OCI-LY1 (cell line): ENCODE results near the gene KLRC1.

Experiments
- H2AFZ ChIP-seq: fragments of 200-600 bp; sonication (generic), shearing (Covaris generic); 2 replicates; pipeline ENCODE4 v1.6.0; 2014; ENCODE audit warnings: antibody characterized with exemption, mild to moderate bottlenecking, low read length
- H3F3A ChIP-seq: fragments of 200-600 bp; sonication (generic), shearing (Covaris generic); 2 replicates; pipeline ENCODE4 v1.6.0; 2014; ENCODE audit warnings: mild to moderate bottlenecking, antibody characterized with exemption, low read length, moderate library complexity; ENCODE audit not compliant: insufficient read depth
- H3K27ac ChIP-seq: fragments of 200-600 bp; sonication (generic); 2 replicates; pipeline ENCODE4 v1.5.1; 2014; ENCODE audit warnings: low read length, mixed run types, mild to moderate bottlenecking, low read depth; ENCODE audit not compliant: poor library complexity, severe bottlenecking
- H3K27me3 ChIP-seq: fragments of 200-600 bp; sonication (generic); 2 replicates; pipeline ENCODE4 v1.6.0; 2014; ENCODE audit warnings: antibody characterized with exemption, mild to moderate bottlenecking, low read length, moderate library complexity; ENCODE audit not compliant: insufficient read depth
- H3K36me3 ChIP-seq: fragments of 200-600 bp; sonication (generic); 2 replicates; pipeline ENCODE4 v1.6.1; 2014; ENCODE audit warnings: mild to moderate bottlenecking, antibody characterized with exemption, low read length, moderate library complexity, mixed read lengths; ENCODE audit not compliant: insufficient read depth
- H3K4me1 ChIP-seq: fragments of 200-600 bp; sonication (generic); 2 replicates; pipeline ENCODE4 v1.5.1; 2014; ENCODE audit warnings: mild to moderate bottlenecking, low read length, moderate library complexity; ENCODE audit not compliant: insufficient read depth, severe bottlenecking
- H3K4me2 ChIP-seq: fragments of 200-600 bp; sonication (generic), shearing (Covaris generic); 2 replicates; pipeline ENCODE4 v1.6.1; 2014; ENCODE audit warnings: low read length
- H3K4me3 ChIP-seq: fragments of 200-600 bp; sonication (generic); 2 replicates; pipeline ENCODE4 v1.5.1; 2014; ENCODE audit warnings: low read length, low read depth, mild to moderate bottlenecking, mixed read lengths; ENCODE audit not compliant: poor library complexity, severe bottlenecking
- H3K79me2 ChIP-seq: fragments of 200-600 bp; shearing (Covaris generic); 2 replicates; pipeline ENCODE4 v1.6.1; 2016; ENCODE audit warnings: mixed run types, low read length, mixed read lengths; ENCODE audit not compliant: insufficient read depth
- H3K9ac ChIP-seq: fragments of 200-600 bp; sonication (generic), shearing (Covaris generic); 2 replicates; pipeline ENCODE4 v1.6.1; 2014; ENCODE audit warnings: mild to moderate bottlenecking, low read length, mixed read lengths
- H3K9me2 ChIP-seq: fragments of 200-600 bp; sonication (generic), shearing (Covaris generic); 2 replicates; pipeline ENCODE4 v1.6.1; 2014; ENCODE audit warnings: low read depth, mild to moderate bottlenecking, low read length, mixed read lengths
- H3K9me3 ChIP-seq: fragments of 200-600 bp; shearing (Covaris generic); 2 replicates; pipeline ENCODE4 v1.6.1; 2014; ENCODE audit warnings: low read length, mixed read lengths
- H4K20me1 ChIP-seq: fragments of 200-600 bp; sonication (generic), shearing (Covaris generic); 2 replicates; pipeline ENCODE4 v1.6.0; 2016; ENCODE audit warnings: mild to moderate bottlenecking, low read length; ENCODE audit not compliant: insufficient read depth
- CTCF ChIP-seq: fragments of 200-600 bp; sonication (generic), shearing (Covaris generic); IDR thresholded peaks from 2 replicates; pipeline ENCODE4 v1.5.1; 2017; ENCODE audit warnings: mild to moderate bottlenecking, antibody characterized with exemption, low read length, moderate library complexity, mixed read lengths
- EZH2 ChIP-seq: fragments of 200-600 bp; sonication (generic), shearing (Covaris generic); IDR thresholded peaks from 2 replicates; pipeline ENCODE4 v1.8.0; 2017; ENCODE audit warnings: borderline replicate concordance, mixed run types, mild to moderate bottlenecking, antibody characterized with exemption, low read length, moderate library complexity, mixed read lengths

Gene KLRC1

DNA sequence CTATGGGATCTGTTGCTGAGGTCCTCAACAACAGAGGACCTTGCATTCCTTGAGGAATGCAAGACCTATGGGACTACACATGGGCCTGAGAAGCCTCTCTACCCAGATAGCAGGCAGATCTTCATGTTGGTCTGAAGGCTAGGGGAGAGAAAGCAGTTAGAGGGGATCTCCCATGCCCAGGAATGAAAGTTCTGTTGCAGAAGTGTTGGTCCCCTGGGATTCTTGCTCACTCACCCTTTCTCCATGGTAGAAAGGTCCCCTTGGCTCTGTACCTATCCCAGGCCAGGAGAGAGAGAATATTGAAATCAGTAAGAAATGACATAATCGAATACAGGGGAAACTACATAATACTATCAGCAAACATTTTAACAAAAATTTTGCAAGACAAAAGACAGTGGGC lies 16.5 kb upstream of the KLRC1 start:
- H3K9me2 ChIP-seq, result no peaks in the 10 kb centered on the region
- H3K4me2 ChIP-seq, result no peak overlapping the region
- H3K4me1 ChIP-seq, result no peaks in the 10 kb centered on the region
- no peak overlapping the region for H3K4me3 ChIP-seq
- no peaks in the 10 kb centered on the region for H3K79me2 ChIP-seq
- H3K9ac ChIP-seq, result no peak overlapping the region
- H3K27ac ChIP-seq, result no peak overlapping the region
- no peaks in the 10 kb centered on the region for H3K27me3 ChIP-seq
- H4K20me1 ChIP-seq, result no peaks in the 10 kb centered on the region
- H2AFZ ChIP-seq, result no peak overlapping the region
- H3F3A ChIP-seq, result no peaks in the 10 kb centered on the region
- TF ChIP-seq CTCF (no peak), EZH2 (no peak)
- no peaks in the 10 kb centered on the region for H3K36me3 ChIP-seq
- H3K9me3 ChIP-seq, result no peaks in the 10 kb centered on the region

- Histone ChIP-seq H3K4me3 (no peak overlapping the region), H3K4me2 (no peak overlapping the region), H3K36me3 (no peaks in the 10 kb centered on the region), H3K4me1 (no peaks in the 10 kb centered on the region), H4K20me1 (no peaks in the 10 kb centered on the region), H3K9me2 (no peaks in the 10 kb centered on the region), H3K27ac (no peak overlapping the region), H3K79me2 (no peaks in the 10 kb centered on the region), H3K9me3 (peaks cover 5% of the 10 kb centered on the region; the same call in 1 of the 2 replicates), H2AFZ (no peak overlapping the region), H3K27me3 (no peaks in the 10 kb centered on the region), H3F3A (no peaks in the 10 kb centered on the region), H3K9ac (no peak overlapping the region)
- TF ChIP-seq CTCF, result no peak
- TF ChIP-seq EZH2, result no peak
Measured at GRCh38 chr12:10466311-10466710, 13.1 kb upstream of the KLRC1 start.

- no peak overlapping the region for H3K4me2 ChIP-seq
- TF ChIP-seq EZH2, result no peak
- TF ChIP-seq CTCF, result no peak
- no peaks in the 10 kb centered on the region for H3K9me2 ChIP-seq
- peaks cover 20% of the 10 kb centered on the region for H3K4me1 ChIP-seq
- no peaks in the 10 kb centered on the region for H3K27me3 ChIP-seq
- H3K36me3 ChIP-seq, result no peaks in the 10 kb centered on the region; the same call in 1 of the 2 replicates
- H3K9ac ChIP-seq, result no peak overlapping the region
- no peak overlapping the region for H3K27ac ChIP-seq
- no peaks in the 10 kb centered on the region for H4K20me1 ChIP-seq
- H3K9me3 ChIP-seq, result peaks cover 21% of the 10 kb centered on the region
- H3K4me3 ChIP-seq, result no peak overlapping the region
- H3K79me2 ChIP-seq, result no peaks in the 10 kb centered on the region
- no peak overlapping the region for H2AFZ ChIP-seq
- H3F3A ChIP-seq, result no peaks in the 10 kb centered on the region
Measured at GRCh38 chr12:10457760-10458159, 4.6 kb upstream of the KLRC1 start.
